Esophagus squamous epithelium (tissue), 5 donors: ENCODE measurements around the gene TSSK2. TPM values are rescaled to one million over a fixed set of nuclear protein-coding genes. Genes with fewer than 3 reads are reported as not detected.

ENCODE experiments used
- DNase-seq: peaks from one replicate; lab custom pipeline; 2025; lab: John Stamatoyannopoulos, UW
- H3K27ac ChIP-seq, 4 donors: fragments of 200-600 bp; sonication (generic); one replicate each; pipeline ENCODE4 v1.5.1; 2016 to 2019; ENCODE audit warnings: mild to moderate bottlenecking in 1 of 4
- H3K27me3 ChIP-seq, 4 donors: fragments of 200-600 bp; sonication (generic); 1 replicate in 3 of 4; 2 replicates in 1 of 4; pipeline versions ENCODE4 v1.5.1 to v1.6.0; 2017 to 2021; ENCODE audit warnings: antibody characterized with exemption in 1 of 4
- H3K36me3 ChIP-seq, 3 donors: fragments of 200-600 bp; sonication (generic); one replicate each; pipeline ENCODE4 v1.5.1; 2016 to 2019
- H3K4me1 ChIP-seq, 3 donors: fragments of 200-600 bp; sonication (generic); one replicate each; pipeline ENCODE4 v1.5.1; 2017 to 2019
- H3K4me3 ChIP-seq, 4 donors: fragments of 200-600 bp; sonication (generic); 1 replicate in 3 of 4; 2 replicates in 1 of 4; pipeline ENCODE4 v1.5.1; 2016 to 2019; ENCODE audit warnings: mild to moderate bottlenecking in 2 of 4, moderate library complexity in 1 of 4
- H3K9me3 ChIP-seq, 3 donors: fragments of 200-600 bp; sonication (generic); one replicate each; pipeline ENCODE4 v1.5.1; 2016 to 2019
- CTCF ChIP-seq, 6 experiments: fragments of 450-650 bp in 4 of 6; fragments of 200-600 bp in 2 of 6; sonication (generic) in 2 of 6; IDR thresholded peaks; one replicate each; pipeline ENCODE4 v1.5.1; 2016 to 2019; ENCODE audit warnings: antibody characterized with exemption in 6 of 6, mild to moderate bottlenecking in 4 of 6, moderate library complexity in 4 of 6
- POLR2A ChIP-seq, 4 donors: fragments of 450-650 bp; IDR thresholded peaks; one replicate each; pipeline ENCODE4 v1.6.1; 2017; ENCODE audit warnings: antibody characterized with exemption in 4 of 4, mild to moderate bottlenecking in 4 of 4, moderate library complexity in 3 of 4
- WGBS, 2 donors: methylation state at CpG; one replicate each; pipeline ENCODE4 v1.1.5; 2018; 5-methylcytosine and 5-hydroxymethylcytosine counted together
- intact Hi-C: fragments of 100-400 bp; cut with DNase I; formaldehyde crosslinking; loops from one replicate; pipeline ENCODE4 v1.15.0; 2022
- total RNA-seq, 4 donors: library from RNA; depleted of rRNA; stranded (reverse); fragments of >200 nt; gene quantifications; one replicate each; pipeline ENCODE4 v1.1.0, GENCODE V29; 2016
- donor health status: DM: yes; HTN: yes; CAD: no.

TSSK2 gene
- total RNA-seq, 4 donors from 2014 or later: 0.18 TPM; not detected in 3

GRCh38 chr22:19149047-19149883 is 18.2 kb downstream of the TSSK2 start:
- DNase-seq: no peak
- TF ChIP-seq CTCF (IDR thresholded peaks at IDR 0.05) (no peak), POLR2A (IDR thresholded peaks at IDR 0.05) (no peak)
- H3K27ac ChIP-seq: no peak overlapping the region
- WGBS, 2 donors: 6 to 8% methylated on average over 9 to 29 of the region's 92 CpGs
- peaks cover 0 to 6% (median 0%) of the 10 kb centered on the region in 3 donors for H3K9me3 ChIP-seq
- peaks cover 7 to 73% (median 27%) of the 10 kb centered on the region in 4 donors for H3K27me3 ChIP-seq
- intact Hi-C loops: no loop called here
- H3K4me1 ChIP-seq: peaks cover 6 to 26% (median 18%) of the 10 kb centered on the region in 3 donors
- H3K36me3 ChIP-seq: no peaks in the 10 kb centered on the region
- peak overlapping the region; percentile 5 to 59 (median 30) for H3K4me3 ChIP-seq

- no peak for TF ChIP-seq CTCF (IDR thresholded peaks at IDR 0.05)
- no peak for TF ChIP-seq POLR2A (IDR thresholded peaks at IDR 0.05)
- DNase-seq: no peak
- H3K4me1 ChIP-seq: peaks cover 6 to 22% (median 18%) of the 10 kb centered on the region in 3 donors
- intact Hi-C loops: no loop called here
- H3K36me3 ChIP-seq: no peaks in the 10 kb centered on the region
- no CpG with 5 or more reads among the region's 59 CpGs for WGBS, 2 donors
- H3K9me3 ChIP-seq: peaks cover 0 to 6% (median 0%) of the 10 kb centered on the region in 3 donors
- H3K27me3 ChIP-seq: peaks cover 7 to 78% (median 27%) of the 10 kb centered on the region in 4 donors
- H3K27ac ChIP-seq: no peak within 1 kb of the TSS
- peak within 1 kb of the TSS; percentile 5 to 59 (median 30) for H3K4me3 ChIP-seq
Measured at GRCh38 chr22:19149991-19150390, 18.9 kb downstream of the TSSK2 start, which contains the start of gene GSC2. GSC2 (minus strand) TSS chr22:19150292; CDS start chr22:19150283, 9 bp downstream.

GRCh38 chr22:19150482-19151328 is 19.6 kb downstream of the TSSK2 start:
- peak overlapping the region in 2 of 4 donors; percentile 41 to 59 for H3K4me3 ChIP-seq
- DNase-seq: no peak
- peaks cover 0 to 6% (median 0%) of the 10 kb centered on the region in 3 donors for H3K9me3 ChIP-seq
- H3K4me1 ChIP-seq: peaks cover 6 to 21% (median 18%) of the 10 kb centered on the region in 3 donors
- no peak overlapping the region for H3K27ac ChIP-seq
- TF ChIP-seq POLR2A (IDR thresholded peaks at IDR 0.05) (no peak), CTCF (IDR thresholded peaks at IDR 0.05) (no peak)
- H3K27me3 ChIP-seq: peaks cover 7 to 85% (median 27%) of the 10 kb centered on the region in 4 donors
- intact Hi-C loops: no loop called here
- WGBS, 2 donors: 14 to 40% methylated on average over 18 to 26 of the region's 68 CpGs
- no peaks in the 10 kb centered on the region for H3K36me3 ChIP-seq

GRCh38 chr22:19151329-19152191 is 20.5 kb downstream of the TSSK2 start:
- H3K27me3 ChIP-seq: peaks cover 7 to 93% (median 27%) of the 10 kb centered on the region in 4 donors
- H3K27ac ChIP-seq: no peak overlapping the region
- intact Hi-C loops: no loop called here
- no peak for TF ChIP-seq POLR2A (IDR thresholded peaks at IDR 0.05)
- TF ChIP-seq CTCF (IDR thresholded peaks at IDR 0.05): no peak
- no peaks in the 10 kb centered on the region for H3K36me3 ChIP-seq
- H3K4me3 ChIP-seq: no peak overlapping the region
- DNase-seq: no peak
- H3K9me3 ChIP-seq: peaks cover 0 to 6% (median 0%) of the 10 kb centered on the region in 3 donors
- WGBS, 2 donors: 41 to 62% methylated on average over 6 to 8 of the region's 10 CpGs
- H3K4me1 ChIP-seq: peaks cover 6 to 21% (median 18%) of the 10 kb centered on the region in 3 donors
